H1 (cell line): ENCODE measurements around the gene CENPV. TPM values are rescaled to one million over a fixed set of nuclear protein-coding genes. Genes with fewer than 3 reads are reported as not detected.
A peak's percentile ranks its signal among the peaks of the same experiment; 100 is the strongest.

ENCODE experiments used
- CTCF ChIA-PET: fragments of 300-600 bp; sonication (Branson Sonifier 250); formaldehyde crosslinking; loops from one replicate; lab custom pipeline; 2021; ENCODE audit not compliant: partially characterized antibody; lab: Charles Lee
- POLR2A ChIA-PET: fragments of 300-600 bp; sonication (Branson Sonifier 250); formaldehyde crosslinking; loops from one replicate; lab custom pipeline; 2021; ENCODE audit warnings: inconsistent platforms; ENCODE audit not compliant: partially characterized antibody; lab: Charles Lee
- DNase-seq, 2 experiments: peaks; one replicate each; pipeline versions ENCODE4 v3.0.0 to v3.0.0-alpha.2; 2010 to 2022; ENCODE audit warnings: low spot score in 2 of 2, low read depth in 1 of 2, mixed read lengths in 1 of 2
- FAIRE-seq: peaks from 2 replicates; lab custom pipeline; 2011; peaks lifted over from hg19 to GRCh38; lab: Jason Lieb, UNC
- H2AFZ ChIP-seq: 2 replicates; pipeline ENCODE4 v1.8.1; 2012; ENCODE audit warnings: low read length, inconsistent platforms
- H2AK5ac ChIP-seq: 2 replicates; pipeline ENCODE4 v1.6.1; 2013; ENCODE audit warnings: low read depth, low read length
- H2BK120ac ChIP-seq: replicated peaks from 2 replicates; pipeline ENCODE3; 2013; ENCODE audit warnings: low read depth, low read length, inconsistent platforms
- H2BK12ac ChIP-seq: 2 replicates; pipeline ENCODE4 v1.6.1; 2013; ENCODE audit warnings: low read depth, low read length
- H2BK15ac ChIP-seq: 2 replicates; pipeline ENCODE4 v1.6.1; 2013; ENCODE audit warnings: low read length
- H2BK20ac ChIP-seq: 2 replicates; pipeline ENCODE4 v1.6.1; 2013; ENCODE audit warnings: low read length
- H2BK5ac ChIP-seq: 2 replicates; pipeline ENCODE4 v1.6.1; 2013; ENCODE audit warnings: low read depth, low read length
- H3K14ac ChIP-seq: 2 replicates; pipeline ENCODE4 v1.6.1; 2013; ENCODE audit warnings: inconsistent platforms; ENCODE audit not compliant: insufficient read length
- H3K18ac ChIP-seq: 2 replicates; pipeline ENCODE4 v1.6.1; 2013; ENCODE audit warnings: low read length; ENCODE audit errors: extremely low read depth
- H3K23ac ChIP-seq: 2 replicates; pipeline ENCODE4 v1.6.1; 2013; ENCODE audit warnings: inconsistent platforms; ENCODE audit not compliant: insufficient read length
- H3K23me2 ChIP-seq: 2 replicates; pipeline ENCODE4 v1.6.1; 2013; ENCODE audit warnings: low read depth, low read length
- H3K27ac ChIP-seq: 2 replicates; pipeline ENCODE4 v1.6.1; 2011; ENCODE audit warnings: low read depth, low read length, inconsistent platforms
- H3K27me3 ChIP-seq, 4 experiments: replicated peaks in 1 of 4; 1 replicate in 1 of 4; 2 replicates in 3 of 4; pipeline versions ENCODE4 v1.6.1 to v1.8.1; 2011 to 2013; ENCODE audit warnings: low read length in 3 of 4, mild to moderate bottlenecking in 3 of 4, inconsistent platforms in 2 of 4, mixed read lengths in 2 of 4, moderate library complexity in 1 of 4; ENCODE audit not compliant: control insufficient read depth in 3 of 4, insufficient read depth in 3 of 4; ENCODE audit errors: extremely low read depth in 1 of 4
- H3K36me3 ChIP-seq, 4 experiments: 2 replicates each; pipeline versions ENCODE4 v1.6.1 to v1.8.1; 2011 to 2013; ENCODE audit warnings: mild to moderate bottlenecking in 4 of 4, low read length in 3 of 4, moderate library complexity in 2 of 4, control low read depth in 1 of 4, inconsistent platforms in 1 of 4; ENCODE audit not compliant: insufficient read depth in 4 of 4, control insufficient read depth in 2 of 4
- H3K4ac ChIP-seq: replicated peaks from 2 replicates; pipeline ENCODE3; 2013; ENCODE audit warnings: low read length, low read depth, mixed read lengths, inconsistent platforms; ENCODE audit not compliant: insufficient read length
- H3K4me1 ChIP-seq, 4 experiments: replicated peaks in 1 of 4; 1 replicate in 1 of 4; 2 replicates in 3 of 4; pipeline versions ENCODE4 v1.6.1 to v1.8.1; 2011 to 2013; ENCODE audit warnings: low read length in 3 of 4, inconsistent platforms in 2 of 4, mixed read lengths in 1 of 4; ENCODE audit not compliant: insufficient read depth in 4 of 4, control insufficient read depth in 3 of 4
- H3K4me2 ChIP-seq, 2 experiments: 2 replicates each; pipeline versions ENCODE4 v1.6.1 to v1.8.1; 2011 to 2013; ENCODE audit warnings: low read depth in 2 of 2, low read length in 2 of 2, control low read depth in 1 of 2, inconsistent platforms in 1 of 2, mild to moderate bottlenecking in 1 of 2; ENCODE audit not compliant: insufficient read depth in 1 of 2
- H3K4me3 ChIP-seq, 4 experiments: fragments of 200-600, 300-600 bp in 1 of 4; sonication (generic), shearing (Covaris generic), sonication (Bioruptor Twin) in 1 of 4; 2 replicates each; pipeline versions ENCODE4 v1.5.1 to v1.8.1; 2011 to 2016; ENCODE audit warnings: low read length in 4 of 4, low read depth in 3 of 4, control low read depth in 2 of 4, inconsistent platforms in 2 of 4, mild to moderate bottlenecking in 2 of 4, mixed read lengths in 1 of 4, moderate library complexity in 1 of 4; ENCODE audit not compliant: insufficient read depth in 2 of 4; ENCODE audit errors: extremely low read depth in 1 of 4
- H3K56ac ChIP-seq: replicated peaks from 2 replicates; pipeline ENCODE3; 2013; ENCODE audit warnings: low read depth, mild to moderate bottlenecking, mixed read lengths, low read length, inconsistent platforms; ENCODE audit not compliant: insufficient read length
- H3K79me1 ChIP-seq: 2 replicates; pipeline ENCODE4 v1.6.1; 2013; ENCODE audit warnings: low read depth, low read length, control low read depth
- H3K79me2 ChIP-seq, 2 experiments: 2 replicates each; pipeline versions ENCODE4 v1.6.1 to v1.8.1; 2012 to 2013; ENCODE audit warnings: low read length in 2 of 2, mild to moderate bottlenecking in 2 of 2, inconsistent platforms in 1 of 2; ENCODE audit not compliant: insufficient read depth in 2 of 2, control insufficient read depth in 1 of 2
- H3K9ac ChIP-seq, 4 experiments: replicated peaks in 1 of 4; 1 replicate in 1 of 4; 2 replicates in 3 of 4; pipeline versions ENCODE4 v1.6.1 to v1.8.1; 2011 to 2013; ENCODE audit warnings: low read depth in 3 of 4, low read length in 3 of 4, control low read depth in 2 of 4, mild to moderate bottlenecking in 2 of 4, moderate library complexity in 2 of 4, inconsistent platforms in 1 of 4; ENCODE audit errors: extremely low read depth in 1 of 4
- H3K9me3 ChIP-seq, 2 experiments: 2 replicates each; pipeline versions ENCODE4 v1.6.1 to v1.8.1; 2012 to 2013; ENCODE audit warnings: mild to moderate bottlenecking in 2 of 2, moderate library complexity in 2 of 2, control low read depth in 1 of 2, inconsistent platforms in 1 of 2, low read depth in 1 of 2, low read length in 1 of 2, mixed read lengths in 1 of 2; ENCODE audit not compliant: insufficient read depth in 2 of 2
- H4K20me1 ChIP-seq, 2 experiments: replicated peaks in 1 of 2; 2 replicates each; pipeline versions ENCODE3 to v1.8.1; 2011 to 2013; ENCODE audit warnings: inconsistent platforms in 2 of 2, low read length in 2 of 2, mild to moderate bottlenecking in 1 of 2; ENCODE audit not compliant: insufficient read depth in 2 of 2, control insufficient read depth in 1 of 2
- H4K5ac ChIP-seq: 2 replicates; pipeline ENCODE4 v1.6.1; 2013; ENCODE audit warnings: low read length, low read depth, mixed read lengths, inconsistent platforms; ENCODE audit not compliant: insufficient read length
- H4K8ac ChIP-seq: 2 replicates; pipeline ENCODE4 v1.8.0; 2013; ENCODE audit warnings: mild to moderate bottlenecking, moderate library complexity, low read length, inconsistent platforms; ENCODE audit not compliant: insufficient read depth; ENCODE audit errors: extremely low read depth
- H4K91ac ChIP-seq: replicated peaks from 2 replicates; pipeline ENCODE3; 2013; ENCODE audit warnings: low read length, mixed read lengths, inconsistent platforms; ENCODE audit not compliant: insufficient read length
- CREB1 ChIP-seq: IDR thresholded peaks from 2 replicates; pipeline ENCODE4 v1.6.1; 2012; ENCODE audit warnings: inconsistent platforms
- CTCF ChIP-seq, 3 experiments: IDR thresholded peaks; 1 replicate in 2 of 3; 2 replicates in 1 of 3; pipeline versions ENCODE4 v1.5.1 to v1.6.1; 2011; ENCODE audit warnings: low read length in 3 of 3, mild to moderate bottlenecking in 3 of 3, inconsistent platforms in 2 of 3, low read depth in 1 of 3, moderate library complexity in 1 of 3; ENCODE audit not compliant: insufficient read depth in 1 of 3; ENCODE audit errors: control extremely low read depth in 1 of 3
- MAX ChIP-seq: IDR thresholded peaks from 2 replicates; pipeline ENCODE4 v1.6.1; 2012; ENCODE audit warnings: inconsistent platforms
- NANOG ChIP-seq: IDR thresholded peaks from 2 replicates; pipeline ENCODE4 v1.6.1; 2011; ENCODE audit warnings: low read length, low read depth, mild to moderate bottlenecking, inconsistent platforms; ENCODE audit not compliant: insufficient read depth, poor library complexity, severe bottlenecking
- RAD21 ChIP-seq, 2 experiments: IDR thresholded peaks in 1 of 2; conservative IDR thresholded peaks in 1 of 2; 2 replicates each; pipeline ENCODE4 v1.6.1; 2011; ENCODE audit warnings: low read depth in 2 of 2, low read length in 2 of 2, improper control_type of control experiment in 1 of 2, inconsistent platforms in 1 of 2, mild to moderate bottlenecking in 1 of 2, moderate library complexity in 1 of 2
- WGBS, 2 experiments: shearing (Covaris generic) in 1 of 2; methylation state at CpG; one replicate each; pipeline versions ENCODE4 v1.1.6 to v1.1.7; 2013 to 2015; ENCODE audit warnings: low lambda C conversion rate in 2 of 2, mixed read lengths in 2 of 2, inconsistent platforms in 1 of 2, low coverage in 1 of 2, missing lambda C conversion rate in 1 of 2; ENCODE audit not compliant: insufficient replicate concordance in 2 of 2, insufficient coverage in 1 of 2, insufficient read length in 1 of 2; ENCODE audit errors: extremely low coverage in 1 of 2, missing lambda C conversion rate in 1 of 2; 5-methylcytosine and 5-hydroxymethylcytosine counted together
- polyA plus RNA-seq, 7 experiments: library from polyadenylated mRNA; depleted of rRNA in 3 of 7; stranded (reverse) in 5 of 7; unstranded in 2 of 7; fragments of >200 nt in 5 of 7; fragments of 200-250 nt in 2 of 7; gene quantifications; 1 replicate in 5 of 7; 2 replicates in 1 of 7; 4 replicates in 1 of 7; pipeline versions ENCODE4 v1.2.1 to v1.2.3, GENCODE V29; 2011 to 2013; ENCODE audit warnings: missing spikeins in 2 of 7, mixed read lengths in 2 of 7
- total RNA-seq: library from RNA; stranded (reverse); fragmentation: NEBNext Ultra II Directional; extraction: Animal tissue kit (Norgen Biotek cat#: 25700); gene quantifications from 2 replicates; pipeline ENCODE4 v1.2.1, GENCODE V29; 2021

The CENPV gene
- total and polyA plus RNA-seq, 2 of the 8 experiments (the other 6 are each of a cell fraction or from before 2014, with no cell fraction given): 249 to 260 TPM

- H2BK20ac ChIP-seq: no peak overlapping the region
- H4K8ac ChIP-seq: no peak overlapping the region
- DNase-seq (peak in 1 of 2 experiments; percentile 88), FAIRE-seq (peak; percentile 72)
- no peak overlapping the region for H2BK12ac ChIP-seq
- H2BK5ac ChIP-seq: no peak overlapping the region
- H3K4me3 ChIP-seq: no peak overlapping the region
- no peak overlapping the region for H3K4me2 ChIP-seq
- no peak overlapping the region for H2BK15ac ChIP-seq
- H3K79me2 ChIP-seq: no peaks in the 10 kb centered on the region
- no peak overlapping the region for H3K27ac ChIP-seq
- no peaks in the 10 kb centered on the region for H3K23me2 ChIP-seq
- H3K23ac ChIP-seq: no peak overlapping the region
- no peak overlapping the region for H3K9ac ChIP-seq
- CTCF ChIA-PET: interaction anchor here (0.7 to 5.1 kb wide), 41 partner anchors 8 to 710 kb away, joined by 3 to 51 read pairs (median 6); partner anchors contain the start of genes CENPV and TRPV2
- no peak overlapping the region for H2BK120ac ChIP-seq
- no peak overlapping the region for H4K5ac ChIP-seq
- H3K79me1 ChIP-seq: no peaks in the 10 kb centered on the region
- POLR2A ChIA-PET: interaction anchor here (0.6 to 2.9 kb wide), 11 partner anchors 9 to 149 kb away, joined by 3 to 14 read pairs (median 5); partner anchors contain the start of genes CENPV, NCOR1 and UBB
- H2AK5ac ChIP-seq: no peak overlapping the region
- 22% methylated on average over 6 of the region's 6 CpGs; no CpG with 5 or more reads in 1 of the 2 experiments for WGBS, 2 experiments
- peaks cover 0 to 2% (median 0%) of the 10 kb centered on the region in 4 experiments; a peak in 1 of 7 replicates for H3K4me1 ChIP-seq
- no peak overlapping the region for H3K18ac ChIP-seq
- TF ChIP-seq CTCF (IDR thresholded peaks at IDR 0.05; ENCODE audit: control extremely low read depth in 1 of 3, insufficient read depth in 1 of 3, low read depth in 1 of 3, low read length in 3 of 3): peak; percentile 62 to 93 (median 91)
- peak; percentile 16; the same call in 1 of the 2 replicates for TF ChIP-seq MAX
- peak; percentile 86 to 88 for TF ChIP-seq RAD21 (IDR thresholded peaks at IDR 0.05 in 1 of 2, conservative IDR thresholded peaks at IDR 0.05 in 1 of 2; ENCODE audit: low read depth in 2 of 2, low read length in 2 of 2)
- no peak for TF ChIP-seq NANOG
- 0 out of 2 replicates have a peak, but pooled peaks have one; percentile 37 for TF ChIP-seq CREB1
- H3K27me3 ChIP-seq: no peaks in the 10 kb centered on the region
- H2AFZ ChIP-seq: peak overlapping the region; percentile 57; the same call in 1 of the 2 replicates
- no peak overlapping the region for H3K4ac ChIP-seq
- no peaks in the 10 kb centered on the region for H4K20me1 ChIP-seq
- H4K91ac ChIP-seq: no peak overlapping the region
- no peaks in the 10 kb centered on the region for H3K9me3 ChIP-seq
- no peak overlapping the region for H3K14ac ChIP-seq
- H3K56ac ChIP-seq: no peak overlapping the region
- no peaks in the 10 kb centered on the region for H3K36me3 ChIP-seq
Measured at GRCh38 chr17:16363749-16364536, 10.7 kb upstream of the CENPV start.
